DMS153 treated with DMSO at 0.1 percent for 48 hours (cell line): ENCODE measurements around the gene WDFY1.

ENCODE experiments used
- DNase-seq: peaks from one replicate; lab custom pipeline; 2025; ENCODE audit not compliant: unreplicated experiment; lab: John Stamatoyannopoulos, UW

The WDFY1 gene

GRCh38 chr2:223860809-223861738 lies 84.1 kb downstream of the WDFY1 start:
- DNase-seq = no peak

- no peak for DNase-seq
These were observed 86.1 kb downstream of the WDFY1 start for GRCh38 chr2:223859070-223859469.

GRCh38 chr2:223856584-223856983 lies 88.6 kb downstream of the WDFY1 start:
- DNase-seq = no peak

GRCh38 chr2:223856021-223856420 lies 89.1 kb downstream of the WDFY1 start:
- no peak for DNase-seq

GRCh38 chr2:223855426-223855825 lies 89.7 kb downstream of the WDFY1 start:
- DNase-seq = no peak

- DNase-seq = no peak
These were observed 90.4 kb downstream of the WDFY1 start for GRCh38 chr2:223854741-223855140.

- DNase-seq = no peak
These were observed 91.7 kb downstream of the WDFY1 start for GRCh38 chr2:223853425-223853837.

GRCh38 chr2:223852281-223852795 lies 92.8 kb downstream of the WDFY1 start:
- DNase-seq = no peak

GRCh38 chr2:223847410-223847809 lies 97.7 kb downstream of the WDFY1 start:
- no peak for DNase-seq

- no peak for DNase-seq
These were observed 98.6 kb downstream of the WDFY1 start for GRCh38 chr2:223846515-223846914.

- DNase-seq = no peak
These were observed 103.5 kb downstream of the WDFY1 start for GRCh38 chr2:223841436-223842190.

- DNase-seq = peak; percentile 76
These were observed 107.7 kb downstream of the WDFY1 start, which contains the start of gene AP1S3 for GRCh38 chr2:223837287-223838061. Gene AP1S3 (minus strand): TSS chr2:223837582. CDS start chr2:223837450, 132 bp downstream.

- no peak for DNase-seq
These were observed 109.2 kb downstream of the WDFY1 start for GRCh38 chr2:223835701-223836532.

- no peak for DNase-seq
These were observed 110.7 kb downstream of the WDFY1 start for GRCh38 chr2:223834431-223834830.

- DNase-seq = no peak
These were observed 112.8 kb downstream of the WDFY1 start for GRCh38 chr2:223832241-223832903.

GRCh38 chr2:223829128-223829527 lies 116.0 kb downstream of the WDFY1 start:
- no peak for DNase-seq

- no peak for DNase-seq
These were observed 116.8 kb downstream of the WDFY1 start for GRCh38 chr2:223828314-223828713.

GRCh38 chr2:223826995-223827394 lies 118.1 kb downstream of the WDFY1 start:
- DNase-seq = no peak
